Hindlimb muscle (tissue), 1 donor: ENCODE data around the gene CCM2L. TPM values are rescaled to one million over a fixed set of nuclear protein-coding genes. Genes with fewer than 3 reads are reported as not detected.

Experiments
- DNase-seq: peaks from one replicate; pipeline ENCODE4 v3.0.0-alpha.2; 2013
- polyA plus RNA-seq: library from polyadenylated mRNA; unstranded; fragments of 120-200 nt; gene quantifications from one replicate; pipeline ENCODE4 v1.2.1, GENCODE V29; 2013; ENCODE audit not compliant: insufficient read length

CCM2L gene
- polyA plus RNA-seq, 1 donor: 6.8 TPM

- DNase-seq: peak; percentile 33
Observed at GRCh38 chr20:32062776-32063170, 52.5 kb downstream of the CCM2L start.

- DNase-seq: no peak
Observed at GRCh38 chr20:32063695-32064094, 53.5 kb downstream of the CCM2L start.

GRCh38 chr20:32064667-32065066 lies 54.4 kb downstream of the CCM2L start:
- no peak for DNase-seq

GRCh38 chr20:32067234-32067821 lies 57.1 kb downstream of the CCM2L start:
- DNase-seq: no peak

- DNase-seq: no peak
Observed at GRCh38 chr20:32068174-32068573, 57.9 kb downstream of the CCM2L start.

DNA sequence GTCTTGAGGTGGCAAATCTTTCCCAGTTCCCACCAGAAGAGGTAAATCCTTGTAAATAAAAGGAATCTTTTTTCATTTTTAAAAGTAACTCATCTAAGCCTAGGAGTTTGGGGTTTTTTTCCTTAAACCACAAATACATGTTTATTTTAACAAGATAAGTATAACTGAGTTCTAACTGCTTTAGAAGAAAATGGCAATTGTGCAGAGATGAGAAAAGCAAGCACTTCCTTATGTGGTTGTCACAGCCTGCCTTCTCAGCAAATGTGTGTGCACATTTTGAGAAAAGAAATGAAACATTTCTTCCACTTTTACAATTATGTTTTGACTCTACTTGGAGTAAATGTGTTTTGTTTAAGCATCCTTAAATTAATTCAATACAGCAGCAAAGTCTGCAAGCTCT lies 59.5 kb downstream of the CCM2L start:
- DNase-seq: no peak

GRCh38 chr20:32070282-32070681 lies 60.0 kb downstream of the CCM2L start:
- DNase-seq: no peak

GRCh38 chr20:32070690-32071213 lies 60.5 kb downstream of the CCM2L start:
- DNase-seq: no peak

- no peak for DNase-seq
Observed at GRCh38 chr20:32071395-32072167, 61.3 kb downstream of the CCM2L start.

DNA sequence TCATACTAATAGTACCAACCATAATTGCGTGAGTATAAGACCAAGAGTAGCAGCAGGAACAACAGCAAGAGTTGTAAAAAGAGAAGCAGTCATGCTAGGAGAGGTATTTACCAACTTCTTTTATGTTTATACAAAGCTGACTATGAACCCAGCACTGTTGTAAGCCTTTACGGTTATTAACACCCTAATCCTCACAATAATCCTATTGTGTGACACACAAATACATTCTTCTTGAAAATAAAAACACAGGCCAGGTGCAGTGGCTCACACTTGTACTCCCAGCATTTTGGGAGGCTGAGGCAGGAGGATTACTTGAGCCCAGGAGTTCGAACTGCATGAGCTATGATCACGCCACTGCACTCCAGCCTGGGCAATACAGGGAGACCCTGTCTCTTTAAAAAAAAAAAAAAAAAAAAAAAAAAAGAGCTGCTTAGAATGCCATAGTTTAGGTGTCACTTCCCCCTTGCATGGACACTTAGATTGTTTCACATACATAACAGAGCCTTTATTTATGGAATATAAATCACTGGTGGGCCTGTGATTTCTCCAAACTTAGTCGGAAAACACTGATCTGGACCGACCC lies 62.0 kb downstream of the CCM2L start:
- DNase-seq: no peak

- no peak for DNase-seq
Observed at GRCh38 chr20:32075534-32075933, 65.3 kb downstream of the CCM2L start.

DNA sequence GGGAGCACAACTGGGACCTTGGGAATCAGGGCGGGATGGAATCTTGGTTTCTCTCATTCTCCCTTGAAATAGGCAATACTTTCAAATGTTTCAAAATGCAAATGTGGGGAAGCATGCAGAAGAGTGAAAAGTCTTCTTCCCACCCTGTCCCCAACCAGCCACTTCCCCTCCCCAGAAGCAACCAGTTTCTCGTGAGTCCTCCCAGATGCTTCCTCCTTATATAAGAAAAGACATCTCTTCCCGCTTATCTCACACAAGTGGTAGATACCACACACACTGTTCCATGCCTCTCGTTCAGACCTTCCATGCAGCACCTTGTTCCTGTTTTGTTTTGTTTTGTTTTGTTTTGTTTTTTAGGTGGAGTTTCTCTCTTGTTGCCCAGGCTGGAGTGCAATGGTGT lies 67.0 kb downstream of the CCM2L start:
- no peak for DNase-seq

DNA sequence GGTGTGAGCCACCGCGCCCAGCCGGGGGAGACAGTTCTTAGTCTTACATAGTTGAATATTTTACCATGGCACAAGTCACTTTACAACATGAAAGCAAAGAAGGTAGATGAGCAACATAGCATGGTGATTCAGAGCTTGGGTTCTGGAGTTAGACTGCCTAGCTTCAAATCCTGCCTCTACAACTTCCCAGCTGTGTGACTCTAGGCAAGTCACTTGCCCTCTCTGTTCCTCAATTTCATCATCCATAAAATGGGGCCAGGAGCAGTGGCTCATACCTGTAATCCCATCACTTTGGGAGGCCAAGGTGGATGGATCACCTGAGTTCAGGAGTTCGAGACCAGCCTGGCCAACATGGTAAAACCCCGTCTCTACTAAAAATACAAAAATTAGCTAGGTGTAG lies 68.1 kb downstream of the CCM2L start:
- no peak for DNase-seq

GRCh38 chr20:32078791-32079190 lies 68.6 kb downstream of the CCM2L start:
- no peak for DNase-seq

GRCh38 chr20:32079655-32080109 lies 69.4 kb downstream of the CCM2L start:
- DNase-seq: no peak

- DNase-seq: no peak
Observed at GRCh38 chr20:32080783-32081182, 70.5 kb downstream of the CCM2L start.

Other genes with a start within 250 kb of the CCM2L start
- gene MYLK2, start 191.1 kb upstream of the CCM2L start, polyA plus RNA-seq: 54.0 TPM
- gene FOXS1, start 164.8 kb upstream of the CCM2L start, polyA plus RNA-seq: 4.5 TPM
- gene DUSP15, start 139.9 kb upstream of the CCM2L start, polyA plus RNA-seq: 3.0 TPM
- gene TTLL9, start 139.8 kb upstream of the CCM2L start, polyA plus RNA-seq: 0.25 TPM
- 19.2 TPM for gene PDRG1, start 58.4 kb upstream of the CCM2L start, polyA plus RNA-seq
- 0.05 TPM for gene XKR7, start 42.3 kb upstream of the CCM2L start, polyA plus RNA-seq
- gene HCK, start 41.8 kb downstream of the CCM2L start, polyA plus RNA-seq: 5.0 TPM
- gene TM9SF4, start 99.3 kb downstream of the CCM2L start, polyA plus RNA-seq: 42.4 TPM
- gene PLAGL2, start 197.3 kb downstream of the CCM2L start, polyA plus RNA-seq: 11.5 TPM
- gene POFUT1, start 197.4 kb downstream of the CCM2L start, polyA plus RNA-seq: 30.0 TPM